ENCODE data around the gene WIPF2.

The WIPF2 gene

DNA sequence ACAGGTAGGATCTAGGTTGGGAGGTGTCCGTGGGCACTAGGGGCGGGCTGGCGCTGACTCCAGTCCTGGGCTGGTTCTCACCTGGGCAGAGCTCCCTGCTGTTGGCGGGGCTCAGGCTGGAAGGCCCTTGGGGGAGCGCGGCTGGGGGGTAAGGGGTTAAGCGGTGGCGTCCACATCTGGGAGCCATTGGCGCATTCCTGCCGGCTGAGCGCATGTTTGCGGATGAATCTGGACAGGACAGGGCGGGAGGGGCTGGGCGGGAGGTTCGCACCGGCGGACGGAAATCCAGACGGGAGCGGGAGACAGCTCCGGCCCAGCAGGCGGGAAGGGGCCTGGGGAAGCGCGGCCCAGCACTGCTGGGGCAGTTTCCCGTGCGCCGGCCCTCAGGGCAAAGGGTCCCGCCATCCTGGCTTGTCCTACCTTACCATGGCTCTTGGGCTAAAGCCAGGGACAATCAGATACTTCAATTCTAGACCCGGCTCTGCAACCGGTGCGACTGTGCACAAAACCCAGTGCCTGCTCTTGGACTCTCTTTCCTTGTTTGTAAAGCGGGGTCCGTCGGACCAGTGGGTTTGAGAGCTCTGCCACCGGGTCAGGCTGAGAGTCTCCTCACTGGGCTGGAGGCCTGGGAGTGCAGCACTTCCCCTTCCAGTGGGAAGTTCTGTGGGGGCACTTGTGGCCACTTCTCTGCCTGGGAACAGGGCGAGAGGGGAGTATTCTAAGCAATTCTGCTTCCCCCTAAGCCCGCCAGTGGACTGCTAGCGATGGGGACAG, 97.7 kb downstream of the WIPF2 start:
- DNase-seq, result peak; percentile 90

DNA sequence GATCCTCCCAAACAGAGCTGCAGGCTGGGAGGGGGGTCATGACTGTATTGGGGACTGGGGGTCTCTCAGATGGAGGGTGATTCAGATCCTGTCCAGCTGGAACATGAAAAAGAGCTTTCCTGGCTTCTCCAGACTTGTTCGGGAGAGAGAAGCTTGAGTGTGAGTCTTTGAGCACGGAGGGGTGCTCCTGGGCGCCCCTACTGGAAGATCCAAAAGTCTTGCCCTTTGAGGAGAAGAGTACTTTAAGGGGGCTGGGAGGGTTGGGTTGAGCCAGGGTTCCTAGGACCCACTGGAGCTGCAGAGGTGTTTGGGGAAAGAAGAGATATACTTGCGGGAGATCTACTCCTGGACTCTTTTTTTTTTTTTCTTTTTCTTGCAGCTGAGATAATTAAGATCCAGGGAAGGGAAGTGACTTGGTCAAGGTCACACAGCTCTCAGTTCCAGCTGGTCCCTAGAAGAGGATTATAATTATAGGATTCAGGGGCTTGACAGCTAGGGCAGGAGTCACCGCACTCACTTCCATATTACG, 98.3 kb downstream of the WIPF2 start:
- DNase-seq, result peak; percentile 84

DNA sequence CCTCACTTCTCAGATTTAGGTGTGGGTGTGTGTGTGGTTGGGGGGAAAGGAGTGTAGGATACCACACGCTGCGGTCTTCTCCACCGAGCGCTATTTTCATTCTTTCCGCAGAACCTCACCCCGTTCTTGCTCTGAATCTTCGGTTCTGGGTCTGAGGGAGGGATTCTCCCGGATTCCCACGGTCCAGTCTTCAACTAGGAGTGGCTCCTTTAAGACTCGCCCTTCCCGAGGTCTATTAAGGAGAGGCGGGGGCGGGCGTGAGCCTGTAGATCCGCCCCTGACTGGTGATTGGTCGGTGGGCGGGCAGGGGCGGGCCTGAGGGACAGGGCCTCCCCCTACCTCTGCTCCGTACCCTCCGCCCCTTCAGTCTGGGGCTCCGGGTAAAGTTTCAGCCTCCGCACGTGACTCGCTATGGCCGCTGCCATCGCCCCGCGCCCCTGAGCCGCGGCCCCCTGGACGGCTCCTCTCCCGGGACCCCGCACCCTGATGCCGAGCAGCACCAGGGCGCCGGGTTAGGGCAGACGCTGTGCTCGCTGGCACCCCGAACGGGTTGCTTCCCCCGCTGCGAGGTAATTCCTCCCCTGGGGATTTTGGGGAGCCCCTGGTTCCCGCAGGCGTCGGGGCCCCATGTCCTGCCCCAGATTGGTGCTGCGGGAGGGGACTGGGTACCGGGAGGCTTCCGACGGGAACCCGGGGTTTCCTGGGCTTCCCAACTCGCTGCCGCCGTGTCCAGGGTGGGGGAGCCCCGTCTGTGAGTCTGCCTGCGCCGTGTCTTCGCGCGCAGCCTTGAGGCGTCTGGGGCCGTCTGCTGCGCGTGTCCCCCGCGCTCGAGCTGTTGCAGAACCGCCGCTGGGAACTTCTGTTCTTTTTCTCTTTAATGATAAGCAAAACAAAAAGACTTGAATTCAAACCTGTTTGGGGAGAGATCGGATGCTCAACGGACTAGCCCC, 99.1 kb downstream of the WIPF2 start:
- DNase-seq, result peak; percentile 98

DNA sequence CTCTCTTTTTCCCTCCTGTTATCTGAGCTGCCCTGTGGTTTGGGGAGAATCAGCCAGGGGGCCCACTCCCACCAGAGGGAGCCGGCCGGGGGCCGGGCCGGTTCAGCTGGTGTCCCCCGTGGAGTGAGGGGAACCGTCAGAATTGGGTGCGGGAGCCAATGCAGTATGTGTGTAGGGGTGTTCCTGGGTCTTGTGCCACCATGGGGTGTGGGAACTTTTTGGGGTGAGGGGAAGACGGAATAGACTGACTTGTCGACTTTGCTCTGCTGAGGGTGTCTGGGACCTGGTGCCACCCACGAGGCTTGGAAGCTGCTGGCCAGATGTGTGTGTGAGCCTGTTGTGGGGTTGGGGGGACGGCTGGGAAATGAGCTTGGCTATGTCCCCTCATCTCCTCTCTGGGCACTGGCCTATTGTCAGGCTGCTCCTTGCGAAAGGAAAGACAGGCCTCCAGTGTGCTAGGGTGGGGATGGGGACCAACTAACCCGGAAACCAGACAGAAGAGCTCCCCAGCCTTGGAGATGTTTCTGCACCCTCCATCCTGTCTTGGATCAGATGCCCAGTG, 99.8 kb downstream of the WIPF2 start:
- no peak for DNase-seq

DNA sequence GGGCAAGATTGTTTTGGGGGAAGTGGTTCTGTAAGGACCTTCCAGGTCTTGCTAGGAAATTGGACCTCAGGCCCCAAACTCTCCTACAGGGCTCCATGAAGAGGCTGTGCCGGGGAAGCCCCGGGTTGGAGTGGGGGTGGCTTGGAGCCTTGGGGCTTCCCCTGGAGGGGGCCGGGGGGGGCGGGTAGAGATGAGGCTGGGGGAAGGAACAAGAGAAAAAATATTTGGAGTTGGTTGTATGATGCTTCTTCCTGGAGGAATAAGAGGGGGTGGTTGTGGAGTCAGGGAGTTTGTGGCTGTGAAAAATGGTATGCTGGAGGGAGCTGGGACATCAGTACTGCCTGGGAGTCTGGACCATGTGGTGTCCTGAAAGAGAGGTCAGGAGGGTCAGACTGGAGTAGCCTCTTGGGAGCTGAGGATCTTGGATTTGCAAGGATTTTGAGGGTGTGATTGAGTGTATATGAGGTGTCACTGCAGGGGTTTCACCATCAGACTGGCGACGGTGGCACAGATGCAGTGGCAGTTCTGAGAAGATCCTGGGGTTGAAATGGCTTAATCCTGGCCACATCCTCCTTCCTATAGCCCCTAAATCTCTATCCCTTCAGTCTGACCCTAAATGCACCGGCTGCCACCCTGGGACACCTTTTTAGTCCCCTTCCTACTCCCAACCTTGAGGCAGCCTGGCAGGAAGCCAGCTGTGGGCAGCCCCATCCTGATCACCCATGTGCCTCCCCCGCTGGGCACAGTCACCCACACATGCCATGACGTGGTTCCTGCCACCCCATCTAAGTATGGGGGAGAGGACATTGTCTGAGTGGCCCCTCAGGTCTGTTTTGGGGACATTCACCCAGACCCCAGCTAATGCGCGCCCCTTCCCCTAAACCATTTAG, 100.8 kb downstream of the WIPF2 start:
- DNase-seq, result no peak

DNA sequence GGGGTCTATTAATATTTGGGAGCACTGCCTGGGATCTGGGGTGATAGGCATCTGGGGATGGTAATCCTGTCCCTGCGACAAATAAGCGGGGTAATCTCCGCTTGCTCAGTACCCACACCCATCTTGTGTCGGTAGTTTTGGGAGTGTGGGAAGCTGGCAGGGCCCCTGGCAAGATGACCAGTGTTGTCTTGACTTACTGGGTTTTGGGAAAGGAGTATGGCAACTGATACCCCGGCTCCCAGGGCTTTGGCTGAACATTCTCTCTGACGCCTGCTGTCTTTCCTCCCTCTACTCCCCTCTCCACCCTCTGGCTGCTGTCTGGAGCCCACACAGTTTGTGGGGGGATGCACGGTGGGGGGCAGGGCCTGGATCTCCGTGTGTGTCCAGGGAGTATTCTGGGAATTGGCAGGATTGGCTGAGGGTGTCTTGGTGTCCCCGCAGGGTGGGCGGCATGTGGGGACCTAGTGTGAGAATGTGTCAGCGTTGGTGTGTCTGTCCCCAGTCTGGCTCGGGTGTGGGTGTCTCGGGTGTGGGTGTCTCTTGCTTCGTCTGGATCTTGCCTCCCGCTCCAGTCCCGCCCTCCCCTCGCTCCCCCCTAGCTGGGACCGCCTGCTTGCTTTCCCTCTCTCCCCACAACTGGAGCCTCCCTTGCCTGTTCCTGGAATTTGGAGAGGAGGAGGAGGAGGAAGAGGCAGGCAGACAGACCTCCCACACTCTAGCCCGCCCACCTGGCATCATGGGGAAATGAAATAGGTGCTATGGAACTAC, 101.8 kb downstream of the WIPF2 start:
- DNase-seq, result no peak

DNA sequence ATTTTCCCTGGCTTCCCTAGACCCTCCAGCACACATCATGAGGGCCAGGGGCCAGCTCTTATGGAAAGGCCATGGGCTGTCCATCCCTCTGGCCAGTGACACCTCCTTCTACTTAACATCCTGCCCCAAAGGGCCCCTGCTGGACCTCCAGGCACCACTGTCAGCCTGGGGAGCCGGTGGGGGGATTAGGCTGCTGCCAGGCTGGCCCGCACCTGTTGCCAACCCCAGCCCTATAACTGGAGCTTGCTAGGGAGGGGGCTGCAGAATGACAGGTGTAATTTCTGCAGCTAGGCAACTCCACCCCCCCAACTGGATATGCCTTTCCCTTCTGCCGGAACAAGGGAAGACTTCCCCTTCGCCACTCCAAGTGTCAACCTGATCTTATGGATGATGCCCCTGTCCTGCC, 102.4 kb downstream of the WIPF2 start:
- DNase-seq, result no peak

DNA sequence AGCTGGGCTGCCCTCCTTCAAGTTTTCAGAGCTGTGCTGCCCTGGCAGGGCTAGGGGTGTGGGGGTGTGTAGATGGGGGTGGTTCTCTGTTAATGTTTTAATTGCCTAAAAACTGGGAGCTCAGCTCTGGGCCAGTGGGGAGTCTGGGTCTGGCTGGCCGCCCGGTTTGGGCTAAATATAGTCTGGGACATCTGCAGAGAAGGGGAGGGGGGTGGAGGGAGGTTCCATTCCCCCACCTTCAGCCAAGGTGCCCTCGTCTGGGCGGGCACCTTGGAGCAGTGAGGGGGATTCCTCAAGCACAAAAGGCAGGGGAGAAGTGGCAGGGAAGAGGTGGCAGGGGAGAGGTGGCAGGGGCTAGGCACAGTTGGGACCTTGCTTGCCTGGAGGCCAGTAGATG, 102.9 kb downstream of the WIPF2 start:
- no peak for DNase-seq

DNA sequence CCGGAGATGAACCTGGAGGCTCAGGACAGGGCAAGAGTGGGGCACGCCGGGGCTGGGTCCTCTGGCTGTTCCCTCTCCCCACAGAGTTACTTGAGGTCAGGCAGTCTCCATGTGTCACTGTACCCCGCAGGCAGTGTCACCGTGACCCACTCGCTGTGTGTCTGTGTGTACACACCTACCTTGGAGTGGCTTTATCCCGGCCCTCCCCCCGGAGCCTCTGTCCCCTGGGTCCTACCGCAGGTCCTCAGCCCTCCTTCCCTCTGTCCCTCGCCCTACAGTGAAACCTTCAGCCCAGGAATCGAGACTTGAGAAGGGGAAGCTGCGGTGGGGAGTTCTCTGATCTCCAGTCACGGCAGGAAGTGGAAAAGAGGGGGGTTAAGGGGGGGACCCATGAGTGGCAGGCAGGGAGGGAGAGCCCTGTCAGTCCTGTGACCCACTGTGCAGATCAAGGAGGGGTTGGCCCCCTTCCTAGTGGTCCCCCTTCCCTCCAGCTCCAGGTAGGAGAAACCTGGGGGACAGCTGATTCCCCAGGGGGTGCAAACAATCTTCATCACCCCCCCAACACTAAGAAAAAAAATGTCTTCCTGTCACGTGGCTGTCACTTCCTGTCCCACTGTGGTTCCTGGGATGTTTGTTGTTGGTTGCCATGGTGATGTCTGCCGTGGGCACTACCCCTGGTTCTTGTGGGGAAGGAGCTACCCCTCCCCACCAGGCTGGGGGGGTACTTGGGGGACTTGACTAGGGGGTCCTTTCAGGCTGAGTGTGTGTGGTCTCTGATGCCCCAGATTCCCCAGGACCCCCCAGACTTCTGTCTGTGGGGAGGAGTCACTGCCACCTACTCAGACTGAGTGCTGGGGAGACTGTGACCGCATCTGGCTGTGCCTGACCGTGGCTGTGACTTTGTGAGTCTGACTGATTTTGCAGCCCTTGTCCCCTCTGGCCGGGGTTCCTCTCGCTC, 103.5 kb downstream of the WIPF2 start:
- DNase-seq, result peak; percentile 87

DNA sequence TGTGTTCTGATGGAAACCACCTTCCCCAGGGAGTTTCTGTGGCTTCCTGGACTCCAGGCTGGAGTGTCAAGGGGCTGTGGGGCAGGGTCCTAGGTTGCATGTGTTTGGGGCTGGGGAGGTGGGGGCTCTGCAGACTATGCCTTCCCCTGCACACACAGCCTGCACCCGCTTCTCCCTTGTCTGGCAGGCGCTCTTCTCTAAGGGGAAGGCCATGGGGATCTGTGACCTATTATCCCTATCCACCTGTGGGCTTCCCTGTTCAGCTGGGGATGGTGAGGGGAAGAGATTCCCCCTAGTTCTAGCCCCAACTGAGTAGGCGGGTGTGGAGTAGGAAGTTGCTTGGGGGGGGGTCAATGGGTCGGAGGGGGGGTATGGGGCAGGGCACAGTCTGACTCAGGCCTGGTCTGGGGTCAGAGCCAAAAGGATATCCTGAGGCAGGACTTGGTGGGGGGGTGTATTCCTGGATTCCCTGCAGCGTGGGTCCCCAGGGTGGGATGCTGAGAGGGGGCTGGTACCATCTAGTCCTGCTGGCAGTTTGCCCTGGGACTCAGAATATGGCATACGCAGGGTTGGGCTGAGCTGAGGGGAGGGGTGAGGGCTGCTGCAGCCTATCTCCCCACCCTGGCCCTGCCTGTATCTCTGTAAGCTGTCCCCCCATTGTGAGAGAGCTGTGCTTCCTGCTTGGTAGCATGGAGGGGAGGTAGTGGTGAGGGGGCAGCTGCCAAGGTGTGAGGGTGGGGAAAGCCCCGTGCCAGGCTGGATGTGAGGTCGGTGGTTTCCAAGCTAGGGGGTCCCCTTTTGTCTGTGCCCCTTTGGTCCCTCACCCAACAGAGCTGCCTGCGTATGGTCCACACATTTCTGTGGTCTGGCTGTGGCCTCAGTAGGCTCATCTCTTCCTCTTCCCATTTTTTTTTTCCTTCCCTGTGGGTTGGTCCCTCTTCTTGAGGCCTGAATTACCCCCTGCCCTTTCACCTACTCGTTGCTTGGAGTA, 104.6 kb downstream of the WIPF2 start:
- peak; percentile 69 for DNase-seq

DNA sequence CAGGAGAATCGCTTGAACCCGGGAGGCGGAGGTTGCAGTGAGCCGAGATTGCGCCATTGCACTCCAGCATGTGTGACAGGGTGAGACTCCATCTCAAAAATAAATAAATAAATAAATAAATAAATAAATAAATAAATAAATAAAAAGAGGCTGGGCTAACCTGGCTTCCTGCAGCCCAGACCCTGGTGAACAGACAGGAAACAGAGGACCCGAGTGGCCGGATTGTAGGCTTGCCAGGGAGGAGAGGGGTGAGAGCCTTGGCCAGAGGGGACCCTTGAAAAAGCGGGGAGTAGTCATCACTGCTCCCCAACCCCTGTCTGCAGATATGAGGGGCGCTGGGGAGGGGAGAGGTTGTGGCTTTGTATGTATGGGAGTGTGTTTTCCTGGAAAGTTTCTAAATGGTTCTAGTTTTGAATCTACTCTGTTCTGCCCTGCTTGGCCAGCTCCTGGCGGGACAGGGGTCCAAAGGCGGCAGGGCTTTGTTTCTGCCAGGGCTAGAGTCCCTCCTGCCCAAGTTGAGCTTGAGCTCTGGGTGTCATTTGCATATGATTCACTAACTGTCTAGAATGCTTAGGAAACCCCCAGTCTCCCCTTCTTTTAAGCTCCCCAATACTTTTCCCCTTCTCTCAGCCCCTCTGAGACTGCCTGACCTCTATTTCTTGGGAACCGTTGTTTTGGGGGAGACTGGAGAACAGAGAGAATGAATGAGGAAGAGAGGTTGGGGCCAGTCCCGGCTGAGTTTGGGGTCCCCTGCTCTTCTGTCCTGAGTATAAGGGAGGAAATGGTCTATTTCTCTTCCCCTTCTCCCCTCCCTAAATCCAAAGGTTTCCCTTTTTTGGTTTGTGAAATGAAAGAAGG, 106.3 kb downstream of the WIPF2 start:
- DNase-seq, result no peak

DNA sequence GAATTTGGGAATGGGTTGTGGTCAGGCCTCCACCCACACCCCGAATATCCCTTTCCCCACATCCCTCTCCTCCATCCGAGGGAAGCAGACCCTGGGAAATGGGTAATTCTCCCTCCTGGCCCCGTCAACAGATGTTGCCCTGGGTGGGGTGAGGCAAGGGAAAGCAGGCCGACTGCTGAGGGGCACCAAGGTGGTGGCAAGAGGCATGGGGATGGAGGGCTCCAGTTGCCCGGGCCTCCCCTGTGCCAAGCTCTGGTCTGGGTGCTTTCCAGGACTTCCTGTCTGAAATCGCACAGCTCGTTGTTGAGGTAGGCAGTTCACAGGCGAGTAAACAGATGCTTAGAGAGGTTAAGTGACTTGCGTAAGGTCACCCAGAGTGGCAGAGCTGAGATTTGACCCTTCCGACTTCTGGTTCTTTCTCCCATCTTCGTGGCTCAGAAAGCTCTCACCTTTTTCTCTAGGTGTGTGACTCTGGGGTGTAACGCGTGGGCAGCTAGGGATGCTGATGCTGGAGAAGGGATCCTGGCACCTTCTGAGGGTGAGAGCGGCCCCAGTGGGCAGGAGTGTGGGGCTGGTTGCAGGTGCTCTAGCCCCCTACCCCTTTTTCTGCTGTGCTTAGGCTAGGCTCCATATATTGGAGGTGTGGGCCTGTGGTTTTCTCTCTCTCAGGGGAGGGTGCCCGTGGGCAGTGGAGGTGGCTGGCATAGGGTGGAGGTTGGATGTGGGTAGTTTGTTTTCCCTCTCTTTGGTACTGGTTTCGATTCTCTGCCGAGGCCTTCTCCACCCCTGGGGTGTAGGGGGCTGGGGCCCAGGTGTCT, 107.1 kb downstream of the WIPF2 start:
- no peak for DNase-seq

DNA sequence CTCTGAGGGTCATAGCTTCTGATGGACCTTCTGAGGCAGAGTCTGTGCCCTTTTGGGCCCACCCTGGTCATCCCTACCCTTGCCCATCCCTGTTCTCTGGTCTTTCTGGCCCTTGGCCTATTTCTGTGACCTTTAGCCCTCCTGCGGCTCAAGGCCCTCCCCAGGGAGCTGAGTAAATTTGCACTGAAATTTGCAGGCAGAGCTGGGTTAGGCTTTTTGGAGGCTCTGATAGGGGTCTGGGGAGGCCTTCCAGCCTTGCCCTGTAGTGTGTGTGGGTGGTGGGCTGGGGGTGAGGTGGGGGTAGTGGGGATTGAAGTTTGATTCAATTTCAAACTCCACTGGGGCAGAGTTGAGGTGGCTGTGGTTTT, 107.7 kb downstream of the WIPF2 start:
- no peak for DNase-seq

DNA sequence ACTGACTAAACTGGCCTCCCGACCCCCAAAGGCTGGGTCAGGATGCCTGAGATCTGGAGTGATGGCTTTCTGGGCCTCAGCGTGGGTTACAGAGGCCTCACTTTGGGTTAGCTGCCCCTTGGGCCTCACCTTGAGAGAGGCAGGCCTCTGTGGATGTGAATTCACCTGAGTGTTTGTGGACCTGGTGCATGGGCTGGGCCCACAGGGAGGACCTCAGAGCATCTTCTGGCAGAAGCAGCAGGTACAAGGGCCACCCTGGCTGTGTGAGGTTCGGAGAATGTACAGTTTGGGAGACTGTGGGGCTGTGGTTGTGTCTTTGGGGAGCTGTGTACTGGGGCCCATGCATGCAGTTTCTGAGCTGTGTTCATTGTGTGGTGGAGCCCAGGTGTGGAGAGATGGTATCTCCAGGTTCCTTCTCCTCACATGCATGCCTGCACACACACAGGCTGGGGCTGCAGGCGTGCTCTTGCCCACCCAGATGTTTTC, 108.2 kb downstream of the WIPF2 start:
- no peak for DNase-seq

DNA sequence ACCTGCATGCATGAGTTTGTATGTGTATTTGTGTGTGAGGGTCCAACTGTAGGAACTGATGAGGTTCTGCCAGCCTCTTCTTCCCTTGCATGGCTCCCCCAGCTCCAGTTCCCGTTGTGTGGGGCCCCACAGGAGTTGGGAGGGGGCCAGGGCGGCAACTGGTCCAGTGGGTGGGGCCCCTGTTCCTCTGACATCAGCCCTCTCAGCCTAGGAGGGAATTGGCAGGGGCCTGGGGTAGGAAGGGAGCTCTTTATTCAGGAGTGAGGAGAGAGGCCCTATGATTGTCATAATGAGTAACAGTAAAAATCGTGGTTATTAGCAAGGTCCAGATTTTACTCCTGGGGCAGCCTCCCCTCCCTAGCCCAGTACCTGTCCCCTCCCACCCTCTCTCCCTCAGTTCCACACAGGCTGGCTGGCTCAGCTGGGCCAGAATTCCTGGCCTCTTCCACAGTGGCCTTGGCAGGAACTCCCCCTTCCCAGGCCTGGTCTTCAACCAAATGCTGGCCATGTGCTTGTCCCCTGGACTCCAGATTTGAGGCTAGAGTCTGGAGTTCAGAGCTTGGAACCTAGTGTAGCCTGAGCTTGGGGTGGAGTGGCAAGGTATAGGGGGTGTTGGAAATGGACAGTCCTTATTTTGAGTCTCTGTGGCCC, 108.8 kb downstream of the WIPF2 start:
- DNase-seq, result no peak

DNA sequence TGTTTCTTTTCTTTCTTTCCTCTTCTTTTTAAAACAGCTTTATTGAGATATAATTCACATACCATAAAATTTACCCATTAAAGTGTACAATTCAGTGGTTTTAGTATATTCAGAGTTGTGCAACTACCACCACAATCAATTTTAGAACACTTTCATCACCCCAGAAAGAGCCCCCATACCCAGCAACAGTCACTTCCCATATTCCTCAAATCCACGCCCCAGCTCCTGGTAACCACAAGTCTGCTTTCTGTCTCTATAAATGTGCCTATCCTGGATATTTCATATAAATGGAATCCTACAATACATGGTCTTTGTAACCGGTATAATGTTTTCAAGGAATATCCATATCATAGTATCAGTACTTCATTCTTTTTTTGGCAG, 109.3 kb downstream of the WIPF2 start:
- DNase-seq, result no peak

Measured in EL (cell line).